Endodermal cell (in vitro differentiated cells): ENCODE measurements around the gene ERG. TPM values are rescaled to one million over a fixed set of nuclear protein-coding genes. Genes with fewer than 3 reads are reported as not detected.

Experiments
- DNase-seq: peaks from one replicate; pipeline ENCODE4 v3.0.0-alpha.2; 2017
- H3K27ac ChIP-seq: 2 replicates; pipeline ENCODE4 v1.5.1; 2013; ENCODE audit warnings: mild to moderate bottlenecking, low read depth, low read length, moderate library complexity
- H3K27me3 ChIP-seq: 2 replicates; pipeline ENCODE4 v1.6.1; 2013; ENCODE audit warnings: mild to moderate bottlenecking, low read length, moderate library complexity; ENCODE audit not compliant: insufficient read depth, control insufficient read depth, poor library complexity, severe bottlenecking
- H3K36me3 ChIP-seq: 2 replicates; pipeline ENCODE4 v1.7.0; 2013; ENCODE audit warnings: mild to moderate bottlenecking, low read length, moderate library complexity; ENCODE audit not compliant: control insufficient read depth, insufficient read depth
- H3K4me1 ChIP-seq: one replicate; pipeline ENCODE4 v1.7.0; 2013; ENCODE audit warnings: low read length; ENCODE audit not compliant: control insufficient read depth, insufficient read depth
- H3K4me3 ChIP-seq: 2 replicates; pipeline ENCODE4 v1.5.1; 2013; ENCODE audit warnings: mild to moderate bottlenecking, low read length, moderate library complexity
- H3K9ac ChIP-seq: 2 replicates; pipeline ENCODE4 v1.6.1; 2013; ENCODE audit warnings: mild to moderate bottlenecking, low read length, moderate library complexity; ENCODE audit not compliant: poor library complexity, severe bottlenecking; ENCODE audit errors: extremely low read depth
- H3K9me3 ChIP-seq: 2 replicates; pipeline ENCODE4 v1.6.1; 2013; ENCODE audit warnings: mild to moderate bottlenecking, low read length, moderate library complexity; ENCODE audit not compliant: control insufficient read depth
- H3K27ac Mint-ChIP-seq: 2 replicates; pipeline ENCODE4 v1.8.0; 2020; ENCODE audit warnings: mixed read lengths
- H3K27me3 Mint-ChIP-seq: 2 replicates; pipeline ENCODE4 v1.8.0; 2021; ENCODE audit warnings: mild to moderate bottlenecking, mixed read lengths; ENCODE audit not compliant: insufficient read depth
- H3K36me3 Mint-ChIP-seq: 2 replicates; pipeline ENCODE4 v1.8.0; 2020; ENCODE audit warnings: low read depth, mixed read lengths
- H3K4me1 Mint-ChIP-seq: 2 replicates; pipeline ENCODE4 v1.8.0; 2020; ENCODE audit warnings: mixed read lengths
- H3K4me3 Mint-ChIP-seq: 2 replicates; pipeline ENCODE4 v1.8.0; 2020; ENCODE audit warnings: mild to moderate bottlenecking, moderate library complexity, mixed read lengths
- H3K9me3 Mint-ChIP-seq: 2 replicates; pipeline ENCODE4 v1.8.0; 2020; ENCODE audit warnings: mild to moderate bottlenecking, mixed read lengths
- CTCF ChIP-seq: fragments of 200-600 bp; sonication (generic); conservative IDR thresholded peaks from 2 replicates; pipeline ENCODE4 v1.5.0; 2021; ENCODE audit warnings: antibody characterized with exemption, mild to moderate bottlenecking
- WGBS, 2 experiments: methylation state at CpG; one replicate each; pipeline versions ENCODE4 v1.1.5 to v1.1.7; 2013; ENCODE audit warnings: missing lambda C conversion rate in 2 of 2, mixed read lengths in 1 of 2; ENCODE audit not compliant: insufficient coverage in 1 of 2, insufficient read length in 1 of 2; 5-methylcytosine and 5-hydroxymethylcytosine counted together
- total RNA-seq, 2 donors: library from RNA; stranded (reverse); fragmentation: NEBNext Ultra II Directional in 1 of 2; extraction: Animal tissue kit (Norgen Biotek cat#: 25700) in 1 of 2; gene quantifications; 2 replicates in 1 of 2; 3 replicates in 1 of 2; pipeline ENCODE4 v1.2.1, GENCODE V29; 2021

ERG gene
- total RNA-seq, 2 donors from 2014 or later, result not detected

- H3K9me3 ChIP-seq, result no peaks in the 10 kb centered on the region
- no peaks in the 10 kb centered on the region for H3K27me3 ChIP-seq
- WGBS, 2 experiments, result 91 to 93% methylated on average over 4 to 5 of the region's 5 CpGs
- Mint-ChIP-seq H3K36me3 (no peaks in the 10 kb centered on the region), H3K9me3 (no peaks in the 10 kb centered on the region), H3K4me3 (no peak overlapping the region), H3K4me1 (no peaks in the 10 kb centered on the region), H3K27me3 (no peaks in the 10 kb centered on the region), H3K27ac (no peak overlapping the region)
- H3K36me3 ChIP-seq, result no peaks in the 10 kb centered on the region
- H3K4me1 ChIP-seq, result no peaks in the 10 kb centered on the region
- H3K27ac ChIP-seq, result no peak overlapping the region
- no peak overlapping the region for H3K4me3 ChIP-seq
- no peak for DNase-seq
- no peak overlapping the region for H3K9ac ChIP-seq
- no peak for TF ChIP-seq CTCF
Observed at GRCh38 chr21:38389896-38390295, 108.4 kb downstream of the ERG start.

- Mint-ChIP-seq H3K9me3 (no peaks in the 10 kb centered on the region), H3K4me3 (no peak overlapping the region), H3K27me3 (no peaks in the 10 kb centered on the region), H3K36me3 (no peaks in the 10 kb centered on the region), H3K27ac (no peak overlapping the region), H3K4me1 (no peaks in the 10 kb centered on the region)
- Histone ChIP-seq H3K9ac (no peak overlapping the region), H3K4me3 (no peak overlapping the region), H3K9me3 (no peaks in the 10 kb centered on the region), H3K27ac (no peak overlapping the region), H3K36me3 (no peaks in the 10 kb centered on the region), H3K27me3 (no peaks in the 10 kb centered on the region), H3K4me1 (no peaks in the 10 kb centered on the region)
- no peak for TF ChIP-seq CTCF
- WGBS, 2 experiments, result 100% methylated on average over 2 of the region's 2 CpGs; no CpG with 5 or more reads in 1 of the 2 experiments
- no peak for DNase-seq
Observed at GRCh38 chr21:38389354-38389676, 109.0 kb downstream of the ERG start.

- no peak for DNase-seq
- H3K27ac ChIP-seq, result no peak overlapping the region
Observed at GRCh38 chr21:38388647-38389353, 109.5 kb downstream of the ERG start.

More at GRCh38 chr21:38388647-38389353, 109.5 kb downstream of the ERG start:
- no peak overlapping the region for H3K9ac ChIP-seq
- no peaks in the 10 kb centered on the region for H3K4me1 ChIP-seq
- no peaks in the 10 kb centered on the region for H3K4me1 Mint-ChIP-seq
- H3K36me3 ChIP-seq, result no peaks in the 10 kb centered on the region
- no peaks in the 10 kb centered on the region for H3K27me3 Mint-ChIP-seq
- H3K27ac Mint-ChIP-seq, result no peak overlapping the region
- no peak for TF ChIP-seq CTCF
- no peak overlapping the region for H3K4me3 ChIP-seq
- no peaks in the 10 kb centered on the region for H3K9me3 ChIP-seq
- H3K36me3 Mint-ChIP-seq, result no peaks in the 10 kb centered on the region
- 50 to 73% methylated on average over 2 to 5 of the region's 5 CpGs for WGBS, 2 experiments
- no peaks in the 10 kb centered on the region for H3K27me3 ChIP-seq
- H3K4me3 Mint-ChIP-seq, result no peak overlapping the region
- no peaks in the 10 kb centered on the region for H3K9me3 Mint-ChIP-seq
